Liver (tissue), 3 donors: ENCODE measurements around the gene ZNF579.

Experiments used
- RAD21 ChIP-seq, 2 donors: IDR thresholded peaks; 2 replicates each; pipeline ENCODE4 v1.6.1; 2016; ENCODE audit warnings: antibody characterized with exemption in 2 of 2, mild to moderate bottlenecking in 2 of 2
- SP1 ChIP-seq: IDR thresholded peaks from 2 replicates; pipeline ENCODE4 v1.6.1; 2018; ENCODE audit warnings: antibody characterized with exemption, mild to moderate bottlenecking
- TAF1 ChIP-seq: conservative IDR thresholded peaks from 2 replicates; pipeline ENCODE4 v1.6.1; 2016; ENCODE audit warnings: antibody characterized with exemption, mild to moderate bottlenecking
- YY1 ChIP-seq: IDR thresholded peaks from 2 replicates; pipeline ENCODE4 v1.6.1; 2016; ENCODE audit warnings: antibody characterized with exemption, mild to moderate bottlenecking
- TF ChIP-seq, protein P1 (sequence below): fragments of 150-350 bp; IDR thresholded peaks from 2 replicates; pipeline ENCODE4 v1.5.1; 2017; ENCODE audit warnings: improper control_type of control experiment, low read depth, low read length; ENCODE audit not compliant: missing input control
- TF ChIP-seq, protein P2 (sequence below): IDR thresholded peaks from 2 replicates; pipeline ENCODE4 v1.6.1; 2016; ENCODE audit warnings: antibody characterized with exemption
- donor health status: healthy.
- donor health status: healthy.

DNA sequence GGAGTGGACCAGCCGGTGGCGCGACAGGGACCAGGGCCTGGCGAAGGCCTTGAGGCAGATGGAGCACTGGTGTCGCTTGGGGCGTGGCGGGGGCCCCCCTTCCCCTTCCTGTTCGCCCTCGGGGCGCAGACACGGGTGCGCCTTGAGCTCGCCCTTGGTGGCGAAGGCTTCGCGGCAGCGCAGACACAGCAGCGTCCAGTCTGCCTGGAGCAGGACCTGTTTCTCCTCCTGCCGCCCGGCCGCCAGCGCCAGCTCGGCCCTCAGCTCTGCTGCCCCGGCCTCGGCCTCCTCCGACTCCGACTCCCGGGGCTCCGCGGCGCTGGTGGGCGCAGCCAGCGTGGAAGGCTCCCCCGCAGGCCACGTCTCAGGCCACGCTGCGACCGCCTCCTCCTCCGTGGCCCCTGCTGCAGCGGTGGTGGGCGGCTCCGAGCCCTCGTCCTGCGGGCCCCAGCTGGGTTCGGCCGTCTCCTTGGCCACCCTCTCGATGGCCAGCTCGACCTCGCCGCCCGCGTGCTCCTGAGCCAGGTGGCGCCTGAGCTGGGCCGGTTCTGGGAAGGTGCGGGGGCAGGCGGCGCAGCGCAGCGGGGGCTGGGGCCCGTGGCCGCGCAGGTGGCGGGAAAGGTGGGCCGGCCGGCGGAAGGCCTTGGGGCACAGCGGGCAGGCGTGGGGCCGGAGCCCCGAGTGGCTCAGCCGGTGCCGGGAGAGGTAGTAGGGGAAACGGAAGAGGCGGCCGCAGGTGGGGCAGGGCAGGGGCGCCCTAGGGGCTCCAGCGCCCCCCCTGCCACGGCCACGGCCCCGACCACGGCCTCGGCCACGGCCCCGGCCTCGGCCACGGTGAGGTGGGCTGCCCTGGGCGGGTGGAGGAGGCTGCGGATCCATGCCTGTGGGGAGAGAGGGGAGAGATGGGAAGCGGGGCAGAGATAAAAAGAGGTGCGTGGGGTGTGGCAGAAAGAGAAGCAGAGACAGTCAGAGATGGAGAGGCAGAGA lies 1.6 kb downstream of the ZNF579 start:
- TF ChIP-seq, protein P1, sequence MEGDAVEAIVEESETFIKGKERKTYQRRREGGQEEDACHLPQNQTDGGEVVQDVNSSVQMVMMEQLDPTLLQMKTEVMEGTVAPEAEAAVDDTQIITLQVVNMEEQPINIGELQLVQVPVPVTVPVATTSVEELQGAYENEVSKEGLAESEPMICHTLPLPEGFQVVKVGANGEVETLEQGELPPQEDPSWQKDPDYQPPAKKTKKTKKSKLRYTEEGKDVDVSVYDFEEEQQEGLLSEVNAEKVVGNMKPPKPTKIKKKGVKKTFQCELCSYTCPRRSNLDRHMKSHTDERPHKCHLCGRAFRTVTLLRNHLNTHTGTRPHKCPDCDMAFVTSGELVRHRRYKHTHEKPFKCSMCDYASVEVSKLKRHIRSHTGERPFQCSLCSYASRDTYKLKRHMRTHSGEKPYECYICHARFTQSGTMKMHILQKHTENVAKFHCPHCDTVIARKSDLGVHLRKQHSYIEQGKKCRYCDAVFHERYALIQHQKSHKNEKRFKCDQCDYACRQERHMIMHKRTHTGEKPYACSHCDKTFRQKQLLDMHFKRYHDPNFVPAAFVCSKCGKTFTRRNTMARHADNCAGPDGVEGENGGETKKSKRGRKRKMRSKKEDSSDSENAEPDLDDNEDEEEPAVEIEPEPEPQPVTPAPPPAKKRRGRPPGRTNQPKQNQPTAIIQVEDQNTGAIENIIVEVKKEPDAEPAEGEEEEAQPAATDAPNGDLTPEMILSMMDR: no peak
- TF ChIP-seq RAD21 (IDR thresholded peaks at IDR 0.05) (no peak), TAF1 (no peak), YY1 (no peak), SP1 (no peak)
- TF ChIP-seq, protein P2, sequence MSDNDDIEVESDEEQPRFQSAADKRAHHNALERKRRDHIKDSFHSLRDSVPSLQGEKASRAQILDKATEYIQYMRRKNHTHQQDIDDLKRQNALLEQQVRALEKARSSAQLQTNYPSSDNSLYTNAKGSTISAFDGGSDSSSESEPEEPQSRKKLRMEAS: no peak
